Liver (tissue), 3 donors: ENCODE data around the gene CACNA1H.
"Not testable (repeated sequence)": the region's sequence is repeated elsewhere in the genome, so short reads cannot be mapped to it uniquely, and the experiment has no call there.

ENCODE experiments used
- GABPA ChIP-seq, 2 donors: IDR thresholded peaks in 1 of 2; conservative IDR thresholded peaks in 1 of 2; 2 replicates each; pipeline ENCODE4 v1.6.1; 2016; ENCODE audit warnings: antibody characterized with exemption in 2 of 2, mild to moderate bottlenecking in 1 of 2, moderate library complexity in 1 of 2
- REST ChIP-seq: IDR thresholded peaks from 2 replicates; pipeline ENCODE4 v1.6.1; 2016; ENCODE audit warnings: antibody characterized with exemption, mild to moderate bottlenecking
- RXRA ChIP-seq, 2 donors: IDR thresholded peaks; 2 replicates each; pipeline ENCODE4 v1.6.1; 2017 to 2018; ENCODE audit warnings: antibody characterized with exemption in 2 of 2, mild to moderate bottlenecking in 1 of 2
- TF ChIP-seq, protein P1 (sequence below): IDR thresholded peaks from 2 replicates; pipeline ENCODE4 v1.6.1; 2016; ENCODE audit warnings: antibody characterized with exemption
- TF ChIP-seq, protein P2 (sequence below): fragments of 150-350 bp; IDR thresholded peaks from 2 replicates; pipeline ENCODE4 v1.5.1; 2017; ENCODE audit warnings: improper control_type of control experiment, low read depth, low read length; ENCODE audit not compliant: missing input control
- donor health status: healthy.
- donor health status: healthy.

DNA sequence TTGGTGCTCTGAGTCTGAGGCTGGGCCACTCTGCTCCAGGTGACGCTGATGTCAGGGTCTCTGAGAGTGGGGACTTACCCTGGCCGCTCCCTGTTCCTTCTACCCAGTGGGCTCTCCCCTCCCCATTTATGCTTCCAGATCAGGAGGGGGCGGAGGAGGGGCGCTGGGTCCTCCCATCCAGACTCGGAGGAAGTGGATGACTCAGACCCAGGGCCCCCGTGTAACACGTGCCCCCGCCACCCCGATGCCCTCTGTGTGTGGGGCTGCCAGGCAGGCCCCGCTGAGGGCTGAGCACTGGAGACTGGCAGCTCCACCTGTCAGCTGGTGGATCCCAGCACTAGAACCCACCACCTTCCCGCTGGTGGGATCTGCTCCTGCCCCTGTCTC, 77.2 kb downstream of the CACNA1H start, which contains the start of gene TPSB2:
- TF ChIP-seq RXRA (IDR thresholded peaks at IDR 0.05); REST; GABPA (IDR thresholded peaks at IDR 0.05 in 1 of 2, conservative IDR thresholded peaks at IDR 0.05 in 1 of 2): not testable (repeated sequence)
- TF ChIP-seq, protein P1, sequence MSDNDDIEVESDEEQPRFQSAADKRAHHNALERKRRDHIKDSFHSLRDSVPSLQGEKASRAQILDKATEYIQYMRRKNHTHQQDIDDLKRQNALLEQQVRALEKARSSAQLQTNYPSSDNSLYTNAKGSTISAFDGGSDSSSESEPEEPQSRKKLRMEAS: not testable (repeated sequence)
- TF ChIP-seq, protein P2, sequence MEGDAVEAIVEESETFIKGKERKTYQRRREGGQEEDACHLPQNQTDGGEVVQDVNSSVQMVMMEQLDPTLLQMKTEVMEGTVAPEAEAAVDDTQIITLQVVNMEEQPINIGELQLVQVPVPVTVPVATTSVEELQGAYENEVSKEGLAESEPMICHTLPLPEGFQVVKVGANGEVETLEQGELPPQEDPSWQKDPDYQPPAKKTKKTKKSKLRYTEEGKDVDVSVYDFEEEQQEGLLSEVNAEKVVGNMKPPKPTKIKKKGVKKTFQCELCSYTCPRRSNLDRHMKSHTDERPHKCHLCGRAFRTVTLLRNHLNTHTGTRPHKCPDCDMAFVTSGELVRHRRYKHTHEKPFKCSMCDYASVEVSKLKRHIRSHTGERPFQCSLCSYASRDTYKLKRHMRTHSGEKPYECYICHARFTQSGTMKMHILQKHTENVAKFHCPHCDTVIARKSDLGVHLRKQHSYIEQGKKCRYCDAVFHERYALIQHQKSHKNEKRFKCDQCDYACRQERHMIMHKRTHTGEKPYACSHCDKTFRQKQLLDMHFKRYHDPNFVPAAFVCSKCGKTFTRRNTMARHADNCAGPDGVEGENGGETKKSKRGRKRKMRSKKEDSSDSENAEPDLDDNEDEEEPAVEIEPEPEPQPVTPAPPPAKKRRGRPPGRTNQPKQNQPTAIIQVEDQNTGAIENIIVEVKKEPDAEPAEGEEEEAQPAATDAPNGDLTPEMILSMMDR: not testable (repeated sequence)
